ENCODE results near the gene ARGLU1.

ARGLU1 gene

GRCh38 chr13:106526738-106527444 lies 41.0 kb downstream of the ARGLU1 start:
- DNase-seq (ENCODE audit: low read depth in 3 of 3, low spot score in 1 of 3), result no peak

GRCh38 chr13:106525865-106526264 lies 42.1 kb downstream of the ARGLU1 start:
- DNase-seq (ENCODE audit: low read depth in 3 of 3, low spot score in 1 of 3), result no peak

GRCh38 chr13:106524108-106524507 lies 43.8 kb downstream of the ARGLU1 start:
- DNase-seq (ENCODE audit: low read depth in 3 of 3, low spot score in 1 of 3), result no peak

GRCh38 chr13:106523576-106523975 lies 44.4 kb downstream of the ARGLU1 start:
- DNase-seq (ENCODE audit: low read depth in 3 of 3, low spot score in 1 of 3), result no peak

- no peak for DNase-seq (ENCODE audit: low read depth in 3 of 3, low spot score in 1 of 3)
These were observed 44.9 kb downstream of the ARGLU1 start for GRCh38 chr13:106522898-106523525.

GRCh38 chr13:106522112-106522705 lies 45.7 kb downstream of the ARGLU1 start:
- DNase-seq (ENCODE audit: low read depth in 3 of 3, low spot score in 1 of 3), result no peak

- no peak for DNase-seq (ENCODE audit: low read depth in 3 of 3, low spot score in 1 of 3)
These were observed 46.7 kb downstream of the ARGLU1 start for GRCh38 chr13:106521095-106521799.

GRCh38 chr13:106520251-106521054 lies 47.5 kb downstream of the ARGLU1 start:
- no peak for DNase-seq (ENCODE audit: low read depth in 3 of 3, low spot score in 1 of 3)

GRCh38 chr13:106518512-106518911 lies 49.4 kb downstream of the ARGLU1 start:
- no peak for DNase-seq (ENCODE audit: low read depth in 3 of 3, low spot score in 1 of 3)

- DNase-seq (ENCODE audit: low read depth in 3 of 3, low spot score in 1 of 3), result no peak
These were observed 50.7 kb downstream of the ARGLU1 start for GRCh38 chr13:106517109-106517847.

- no peak for DNase-seq (ENCODE audit: low read depth in 3 of 3, low spot score in 1 of 3)
These were observed 52.2 kb downstream of the ARGLU1 start for GRCh38 chr13:106515635-106516254.

GRCh38 chr13:106514928-106515634 lies 52.9 kb downstream of the ARGLU1 start:
- DNase-seq (ENCODE audit: low read depth in 3 of 3, low spot score in 1 of 3), result no peak

- no peak for DNase-seq (ENCODE audit: low read depth in 3 of 3, low spot score in 1 of 3)
These were observed 54.6 kb downstream of the ARGLU1 start for GRCh38 chr13:106513025-106513983.

GRCh38 chr13:106507560-106508274 lies 60.2 kb downstream of the ARGLU1 start:
- DNase-seq (ENCODE audit: low read depth in 3 of 3, low spot score in 1 of 3), result no peak

GRCh38 chr13:106506286-106506685 lies 61.7 kb downstream of the ARGLU1 start:
- DNase-seq (ENCODE audit: low read depth in 3 of 3, low spot score in 1 of 3), result no peak

- DNase-seq (ENCODE audit: low read depth in 3 of 3, low spot score in 1 of 3), result no peak
These were observed 62.2 kb downstream of the ARGLU1 start for GRCh38 chr13:106505732-106506131.

- no peak for DNase-seq (ENCODE audit: low read depth in 3 of 3, low spot score in 1 of 3)
These were observed 62.6 kb downstream of the ARGLU1 start for GRCh38 chr13:106505295-106505694.

Data from stimulated activated CD4-positive, alpha-beta T cell treated with anti-CD3 and anti-CD28 coated beads, TNF-alpha, amount 100 ng/mL, for 1 hour (primary cell).